Endometrial microvascular endothelial cells (primary cell): ENCODE results near the gene SLC4A1AP. TPM values are rescaled to one million over a fixed set of nuclear protein-coding genes. Genes with fewer than 3 reads are reported as not detected.

Experiments
- in situ Hi-C: cut with HindIII; loops from 2 replicates; pipeline ENCODE4 v1.10.0; 2017; ENCODE audit warnings: low sequenced_read_pairs, low pct_unique_long_range_greater_than_20kb; ENCODE audit errors: inconsistent ontology term
- total RNA-seq: library from RNA; depleted of rRNA; stranded (reverse); fragments of >200 nt; gene quantifications from one replicate; pipeline ENCODE4 v1.2.3, GENCODE V29; 2015; ENCODE audit errors: inconsistent ontology term

Gene SLC4A1AP
- total RNA-seq, 1 donor from 2014 or later: 30.3 TPM

GRCh38 chr2:27730980-27731691 lies 67.4 kb downstream of the SLC4A1AP start:
- in situ Hi-C loops: no loop called here

GRCh38 chr2:27734305-27734704 lies 70.6 kb downstream of the SLC4A1AP start:
- in situ Hi-C loops: no loop called here

- in situ Hi-C loops: no loop called here
These were observed 71.7 kb downstream of the SLC4A1AP start for GRCh38 chr2:27735263-27735904.

DNA sequence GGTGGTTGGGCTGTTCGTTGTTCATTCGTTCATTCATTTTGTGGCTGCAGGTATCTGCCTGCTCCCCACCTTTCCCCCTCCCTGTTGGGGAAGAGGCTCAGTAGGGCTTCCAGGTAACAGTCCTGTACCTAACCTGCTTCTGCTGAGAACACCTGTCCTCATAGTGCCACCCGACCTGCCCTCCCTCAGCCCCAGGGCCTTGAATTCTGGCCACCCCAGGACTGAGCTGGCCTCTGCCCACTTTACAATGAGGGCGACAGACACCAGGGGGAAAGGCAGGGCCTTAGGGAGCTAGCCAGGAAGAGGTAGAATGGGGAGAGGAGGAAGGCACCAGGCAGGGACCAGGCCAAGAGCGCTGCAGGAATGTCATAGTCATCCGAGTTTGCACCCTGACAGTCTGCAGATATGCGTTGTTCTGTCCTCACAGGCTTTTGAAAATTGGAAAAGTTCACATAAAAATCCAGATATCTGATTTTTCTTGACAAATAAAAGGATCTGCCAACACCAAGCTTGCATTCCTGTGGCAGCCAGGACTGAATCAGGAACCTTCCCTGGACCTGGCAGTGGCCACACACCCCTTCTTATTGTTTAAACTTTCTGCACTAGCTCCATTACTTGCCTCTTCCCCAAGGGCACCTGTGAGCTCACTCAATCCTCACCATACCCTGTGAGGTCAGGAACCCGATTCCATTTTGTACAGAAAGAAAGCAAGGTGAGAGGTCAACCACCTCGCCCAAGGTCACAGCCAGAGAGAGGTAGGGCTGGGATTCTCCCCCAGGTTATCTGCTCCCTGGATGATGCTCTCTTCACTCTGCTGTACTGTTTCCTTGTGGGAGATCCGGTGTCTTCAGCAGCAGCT lies 72.6 kb downstream of the SLC4A1AP start:
- in situ Hi-C loops: no loop called here

DNA sequence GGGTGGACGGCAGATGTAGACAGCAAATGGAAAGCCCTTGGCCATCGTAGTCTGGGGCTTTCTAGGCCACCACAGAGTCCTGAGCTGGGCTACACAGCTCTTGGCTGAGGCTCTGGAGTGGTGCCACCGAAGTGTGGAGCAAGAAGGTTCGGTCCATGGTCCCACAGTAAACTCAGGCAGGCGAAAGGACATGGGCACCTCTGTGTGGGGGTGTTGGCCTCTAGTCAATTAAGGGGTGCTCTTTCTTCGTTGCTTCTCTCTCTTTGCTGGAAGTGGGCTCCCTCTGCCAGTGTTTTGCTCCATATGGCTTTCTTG lies 73.2 kb downstream of the SLC4A1AP start:
- in situ Hi-C loops: no loop called here

- in situ Hi-C loops: no loop called here
These were observed 74.1 kb downstream of the SLC4A1AP start for GRCh38 chr2:27737676-27738348.

DNA sequence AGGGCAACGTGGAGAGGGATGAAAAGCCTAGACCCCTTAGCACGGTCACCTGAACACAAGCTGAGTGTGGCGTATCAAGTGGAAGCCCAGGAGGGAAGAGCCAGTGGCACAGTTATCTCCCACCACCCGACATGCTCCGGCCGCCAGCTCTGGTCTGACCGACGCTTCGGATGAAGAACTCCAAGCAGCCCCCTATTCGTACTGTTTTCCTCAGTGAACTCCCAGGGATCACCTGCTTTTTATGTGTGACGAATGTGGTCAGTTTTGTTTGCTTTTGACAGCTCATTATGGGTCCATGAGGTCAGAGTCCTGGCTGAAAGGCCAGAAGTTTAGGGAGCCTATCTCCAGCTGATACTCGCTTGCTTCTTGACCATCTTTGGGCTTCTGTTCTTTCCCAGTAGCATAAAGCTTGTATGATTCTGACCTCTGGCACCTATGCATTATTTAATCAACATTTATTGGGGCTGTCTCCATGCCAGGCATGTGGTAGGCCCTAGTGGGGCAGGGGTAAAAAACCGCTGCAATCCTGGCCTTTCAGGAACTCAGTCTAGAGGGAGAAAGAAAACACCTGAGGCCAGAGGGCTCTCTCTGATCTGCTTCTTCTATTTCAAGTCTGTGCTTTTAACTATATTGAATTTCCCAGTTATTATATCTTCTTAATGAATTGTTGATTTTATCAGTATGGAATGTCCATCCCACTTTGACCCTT lies 74.8 kb downstream of the SLC4A1AP start:
- in situ Hi-C loops: no loop called here

GRCh38 chr2:27739058-27739373 lies 75.3 kb downstream of the SLC4A1AP start:
- in situ Hi-C loops: no loop called here

DNA sequence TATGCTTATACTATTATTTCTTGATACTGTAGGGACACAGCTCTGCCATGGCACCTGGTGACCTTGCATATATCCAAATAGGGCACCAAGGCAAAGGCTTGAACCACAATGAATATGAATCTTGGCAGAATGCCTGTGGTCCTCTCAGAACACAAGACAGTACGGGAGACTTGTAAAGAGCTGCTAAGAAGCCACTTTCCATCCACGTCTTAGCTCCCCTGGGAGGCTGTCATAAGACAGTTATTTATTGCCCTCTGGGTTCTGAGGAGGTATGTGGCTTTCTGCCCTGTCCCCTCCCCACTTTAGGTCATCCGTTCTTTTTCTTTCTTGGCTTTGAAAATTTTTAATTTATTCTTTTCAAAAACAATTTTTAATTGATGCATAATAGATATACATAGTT lies 78.0 kb downstream of the SLC4A1AP start:
- in situ Hi-C loops: no loop called here

DNA sequence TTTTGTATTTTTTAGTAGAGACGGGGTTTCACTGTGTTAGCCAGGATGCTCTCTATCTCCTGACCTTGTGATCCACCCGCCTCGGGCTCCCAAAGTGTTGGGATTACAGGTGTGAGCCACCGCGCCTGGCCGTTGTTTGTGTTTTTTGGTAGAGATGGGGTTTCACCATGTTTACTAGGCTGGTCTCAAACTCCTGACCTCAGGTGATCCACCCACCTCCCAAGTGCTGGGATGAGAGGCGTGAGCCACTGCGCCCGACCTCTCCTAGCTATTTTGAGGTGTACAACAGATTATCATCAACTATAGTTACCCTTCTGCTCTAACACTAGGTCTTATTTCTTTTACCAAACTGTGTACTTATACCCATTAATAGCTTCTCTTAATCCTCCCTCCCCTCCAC lies 78.9 kb downstream of the SLC4A1AP start:
- in situ Hi-C loops: no loop called here

Other genes starting within 250 kb of the SLC4A1AP start
- 111 TPM for gene NRBP1, start 235.3 kb upstream of the SLC4A1AP start, total RNA-seq
- gene KRTCAP3, start 221.5 kb upstream of the SLC4A1AP start, total RNA-seq: not detected
- gene IFT172, start 174.1 kb upstream of the SLC4A1AP start, total RNA-seq: 26.6 TPM
- 24.8 TPM for gene FNDC4, start 168.7 kb upstream of the SLC4A1AP start, total RNA-seq
- 2.6 TPM for gene GCKR, start 167.1 kb upstream of the SLC4A1AP start, total RNA-seq
- gene ZNF512, start 80.8 kb upstream of the SLC4A1AP start, total RNA-seq: 70.3 TPM
- 1.4 TPM for gene CCDC121, start 34.9 kb upstream of the SLC4A1AP start, total RNA-seq
- gene GPN1, start 34.8 kb upstream of the SLC4A1AP start, total RNA-seq: 43.9 TPM
- 18.0 TPM for gene SUPT7L, start 275 bp upstream of the SLC4A1AP start, total RNA-seq
- gene MRPL33, start 107.8 kb downstream of the SLC4A1AP start, total RNA-seq: 126 TPM
- gene RBKS, start 226.5 kb downstream of the SLC4A1AP start, total RNA-seq: 8.5 TPM
- 24.8 TPM for gene BABAM2, start 226.8 kb downstream of the SLC4A1AP start, total RNA-seq